GM18526 (cell line): ENCODE measurements around the gene NDUFV2.

ENCODE experiments used
- POLR2A ChIP-seq: IDR thresholded peaks from 3 replicates; pipeline ENCODE4 v1.6.1; 2011; ENCODE audit not compliant: insufficient read length; ENCODE audit errors: extremely low read depth

Gene NDUFV2

DNA sequence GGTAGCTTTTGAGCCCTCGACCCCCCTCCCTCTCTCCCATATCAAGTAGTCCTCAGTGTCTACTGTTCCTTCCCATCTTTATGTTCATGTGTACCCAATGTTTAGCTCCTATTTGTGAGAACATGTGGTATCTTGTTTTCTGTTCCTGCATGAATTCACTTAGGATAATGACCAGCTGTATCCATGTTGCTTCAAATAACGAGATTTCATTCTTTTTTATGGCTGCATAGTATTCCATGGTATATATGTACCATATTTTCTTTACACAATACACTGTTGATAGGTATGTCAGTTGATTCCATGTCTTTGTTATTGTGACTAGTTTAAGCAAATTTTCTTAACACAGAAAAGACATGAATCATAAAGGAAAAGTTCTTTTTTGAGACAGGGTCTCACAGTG lies 16.5 kb upstream of the NDUFV2 start:
- no peak for TF ChIP-seq POLR2A

DNA sequence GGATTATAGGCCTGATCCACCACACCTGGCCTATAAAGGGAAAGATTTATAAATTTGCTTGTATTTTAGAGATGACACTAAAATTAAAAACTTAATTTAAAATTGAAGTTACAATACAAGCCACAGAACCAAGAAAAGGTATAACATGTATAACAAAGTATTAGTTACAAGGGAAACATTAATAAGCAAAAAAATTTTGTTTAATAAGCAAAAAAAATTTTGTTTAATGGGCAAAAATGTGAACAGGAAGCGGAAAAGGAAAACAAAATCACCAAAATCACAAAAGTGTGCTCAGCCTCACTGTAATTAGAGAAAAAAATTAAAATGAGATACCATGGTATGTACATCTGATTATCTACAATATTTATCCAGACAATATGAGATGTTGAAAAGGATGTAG lies 15.9 kb upstream of the NDUFV2 start:
- no peak for TF ChIP-seq POLR2A

DNA sequence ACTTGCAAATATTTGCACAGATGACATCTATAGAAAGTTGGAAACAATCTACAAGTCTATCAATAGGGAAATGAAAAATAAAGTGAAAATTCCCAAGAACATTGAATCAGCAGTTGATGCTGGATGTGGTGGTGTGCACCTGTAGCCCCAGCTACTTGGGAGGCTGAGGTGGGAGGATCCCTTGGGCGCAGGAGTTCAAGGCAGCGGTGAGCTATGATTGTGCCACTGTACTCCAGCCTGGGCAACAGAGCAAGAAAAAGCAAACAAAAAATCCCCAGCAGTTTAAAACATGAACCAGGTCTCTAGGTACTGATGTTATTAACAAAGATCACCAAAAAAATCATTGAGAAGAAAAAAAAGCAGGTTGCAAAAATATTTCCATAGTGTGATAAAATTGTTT lies 15.4 kb upstream of the NDUFV2 start:
- no peak for TF ChIP-seq POLR2A

DNA sequence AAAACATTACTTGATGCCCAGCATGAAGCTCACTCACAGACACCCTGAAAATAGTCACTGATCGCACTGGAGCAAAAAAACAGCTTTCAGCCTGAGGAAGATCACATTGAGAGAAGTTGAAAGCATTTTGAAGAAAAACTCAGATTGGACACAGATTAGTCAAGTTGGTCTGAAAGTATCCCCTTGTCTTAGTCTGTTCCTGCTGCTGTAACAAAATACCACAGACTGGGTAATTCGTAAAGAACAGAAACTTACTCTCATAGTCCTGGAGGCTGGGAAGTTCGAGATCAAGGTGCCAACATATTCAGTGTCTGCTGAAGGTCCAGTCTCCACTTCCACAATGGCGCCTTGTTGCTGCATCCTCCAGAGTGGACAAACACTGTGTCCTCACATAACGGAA lies 14.2 kb upstream of the NDUFV2 start:
- no peak for TF ChIP-seq POLR2A

DNA sequence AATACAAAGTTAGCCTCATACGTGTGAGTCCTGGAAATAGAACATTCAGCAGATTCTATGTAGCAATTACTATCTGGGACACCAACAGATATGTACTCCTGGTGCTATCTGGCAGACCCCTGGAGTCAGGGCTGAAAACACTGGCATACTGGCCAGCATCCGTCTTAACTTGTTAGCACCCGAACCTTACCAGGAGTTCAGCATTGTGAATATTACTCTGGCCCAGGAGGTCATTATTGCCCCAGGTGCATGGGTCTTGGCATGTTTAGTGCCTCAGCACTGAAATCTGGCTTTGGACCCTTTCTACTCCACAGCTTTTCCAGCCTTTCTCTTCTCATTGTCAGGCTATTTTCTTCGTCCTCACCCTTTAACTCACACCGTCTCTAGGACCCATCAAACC lies 11.9 kb upstream of the NDUFV2 start:
- TF ChIP-seq POLR2A: no peak

DNA sequence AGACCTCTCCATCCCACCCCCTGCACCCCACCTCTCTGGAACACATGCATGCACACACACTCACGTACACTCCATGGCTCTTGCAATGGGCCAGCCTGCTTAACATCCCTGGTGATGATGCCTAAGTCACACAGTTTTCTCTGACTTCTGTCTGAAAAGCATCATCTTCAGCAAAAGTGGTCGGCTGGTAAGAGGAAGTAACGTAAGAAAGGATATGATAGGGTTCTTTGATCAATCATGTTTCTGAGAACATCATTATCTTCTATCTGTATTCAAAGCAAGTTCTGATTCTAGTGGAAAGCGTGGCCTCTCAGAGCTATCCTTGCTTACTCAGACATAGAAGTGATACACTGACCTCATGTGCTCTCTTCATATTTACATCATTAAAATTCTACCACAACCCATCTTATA lies 11.4 kb upstream of the NDUFV2 start:
- TF ChIP-seq POLR2A: no peak

DNA sequence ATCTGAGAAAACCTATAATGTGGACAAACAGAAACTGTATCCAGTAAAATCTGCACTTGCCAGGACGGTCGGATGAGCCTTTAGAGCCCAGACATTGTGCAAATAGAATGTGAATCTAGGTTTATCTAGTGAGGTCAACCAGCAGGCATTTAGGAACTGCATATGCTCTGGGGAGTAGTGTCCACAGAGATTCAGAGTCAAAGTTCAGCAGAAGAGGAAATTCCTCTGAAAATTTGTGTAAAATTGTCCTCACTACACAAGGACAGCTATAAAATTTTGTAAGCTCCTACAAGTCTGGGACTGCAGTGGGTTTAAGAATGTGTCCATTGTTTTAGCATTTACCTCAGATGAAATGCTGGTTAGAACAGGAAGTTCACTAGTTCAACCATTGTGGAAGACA lies 9.8 kb upstream of the NDUFV2 start:
- TF ChIP-seq POLR2A: no peak

DNA sequence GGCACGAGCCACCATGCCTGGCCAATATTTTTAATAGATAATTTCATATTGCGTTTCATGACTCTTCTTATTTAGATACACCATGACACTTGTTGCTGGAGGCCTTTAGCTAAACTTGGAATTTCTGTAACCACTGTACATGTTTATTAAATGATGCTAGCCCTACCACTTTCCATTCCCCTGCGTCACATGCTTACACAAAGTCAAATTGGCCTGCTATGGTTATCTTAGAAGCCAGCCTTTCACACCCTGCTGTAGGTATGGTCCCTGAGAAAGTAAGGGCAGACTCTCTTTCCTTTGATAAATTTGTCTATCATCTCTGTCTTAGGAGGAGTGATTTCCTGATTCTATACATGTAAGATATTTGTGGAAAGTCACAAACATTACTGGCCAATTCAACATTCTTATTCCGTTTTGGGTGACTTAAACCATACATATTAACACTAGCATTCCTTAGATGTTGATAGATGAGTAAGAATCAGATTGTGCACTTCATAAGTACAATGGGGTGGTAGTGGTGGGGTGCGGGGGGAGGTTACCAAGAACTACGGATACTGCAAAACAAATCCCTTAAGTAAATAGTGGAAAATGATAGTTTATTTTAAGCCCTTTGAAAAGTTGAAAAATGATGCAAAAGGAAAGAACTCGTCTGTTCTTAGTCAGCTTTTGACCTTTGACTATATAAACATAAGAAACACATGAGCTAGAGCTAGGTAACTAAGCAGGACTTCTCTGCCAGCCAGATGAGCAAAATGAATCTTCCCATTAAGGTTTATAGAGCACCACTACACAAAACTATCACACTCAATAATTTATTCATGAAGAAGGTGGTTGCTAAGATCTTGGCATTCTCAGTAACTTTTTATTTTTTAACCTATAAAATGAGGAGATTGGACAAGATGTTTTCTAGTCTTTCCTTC lies 7.9 kb upstream of the NDUFV2 start:
- no peak for TF ChIP-seq POLR2A

DNA sequence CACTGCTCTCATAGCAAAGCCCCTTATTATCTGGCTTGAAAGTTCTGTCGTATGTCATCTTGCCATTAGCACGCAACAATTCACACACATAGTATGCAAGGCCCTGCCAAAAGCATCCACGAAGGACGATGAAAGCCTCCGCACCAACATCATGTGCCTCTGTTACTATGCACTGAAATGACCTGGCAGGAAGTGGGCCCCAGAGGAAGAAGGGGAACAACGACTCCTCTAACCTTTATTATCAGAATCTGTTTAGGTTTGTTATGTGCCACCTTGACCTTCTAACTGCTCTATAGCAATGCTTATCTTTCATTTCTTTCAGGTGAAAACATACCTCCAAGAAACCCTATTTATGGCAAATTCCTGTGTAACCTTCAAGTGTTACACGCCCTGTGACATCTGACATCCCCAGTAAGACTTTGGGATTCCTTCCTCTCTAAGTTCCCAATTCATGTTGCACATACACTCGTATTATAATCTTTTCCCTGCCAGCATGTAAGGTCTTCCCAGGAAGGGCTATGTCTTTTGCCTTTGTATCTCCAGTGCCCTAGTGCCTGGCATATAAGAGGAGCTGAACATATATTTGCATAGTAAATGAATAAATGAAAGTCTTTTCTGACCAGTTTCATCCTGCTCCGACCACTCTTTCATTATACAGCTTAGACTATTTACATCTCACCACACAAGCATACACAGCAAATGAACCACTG lies 7.0 kb upstream of the NDUFV2 start:
- no peak for TF ChIP-seq POLR2A

DNA sequence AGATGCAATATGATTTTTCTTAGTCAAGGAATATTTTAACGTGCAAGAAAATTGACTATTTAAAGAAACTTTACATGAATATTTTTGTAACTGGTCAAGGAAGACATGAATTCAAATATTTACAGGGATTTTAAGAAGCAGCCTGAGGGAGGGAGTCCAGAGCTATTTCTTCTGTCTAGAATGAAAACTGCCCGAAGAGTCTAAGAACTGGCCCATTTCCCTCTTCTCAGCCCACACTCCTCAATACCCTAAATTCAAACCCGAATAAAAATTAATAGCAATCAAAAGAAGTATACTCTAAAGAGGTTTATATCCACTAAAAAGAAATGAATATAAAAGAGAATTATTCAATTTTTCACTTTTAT lies 6.5 kb upstream of the NDUFV2 start:
- TF ChIP-seq POLR2A: no peak

DNA sequence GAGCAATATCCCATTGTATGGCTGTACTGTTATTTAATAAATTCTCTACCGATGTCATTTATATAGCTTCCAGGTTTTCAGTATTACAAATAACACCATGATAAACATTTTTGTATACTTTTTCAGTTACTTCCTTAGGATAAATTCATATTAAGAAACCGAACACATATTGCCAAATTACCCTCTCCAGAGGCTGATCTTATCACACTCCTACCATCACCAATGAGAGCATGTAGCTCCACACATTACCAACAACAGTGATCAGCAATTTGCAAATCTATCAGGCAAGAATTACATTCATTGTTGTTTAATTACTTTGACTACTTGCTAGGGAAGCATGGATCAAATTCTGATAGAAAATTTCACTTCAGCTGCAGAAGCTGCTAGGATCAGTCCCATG lies 5.8 kb upstream of the NDUFV2 start:
- TF ChIP-seq POLR2A: no peak

DNA sequence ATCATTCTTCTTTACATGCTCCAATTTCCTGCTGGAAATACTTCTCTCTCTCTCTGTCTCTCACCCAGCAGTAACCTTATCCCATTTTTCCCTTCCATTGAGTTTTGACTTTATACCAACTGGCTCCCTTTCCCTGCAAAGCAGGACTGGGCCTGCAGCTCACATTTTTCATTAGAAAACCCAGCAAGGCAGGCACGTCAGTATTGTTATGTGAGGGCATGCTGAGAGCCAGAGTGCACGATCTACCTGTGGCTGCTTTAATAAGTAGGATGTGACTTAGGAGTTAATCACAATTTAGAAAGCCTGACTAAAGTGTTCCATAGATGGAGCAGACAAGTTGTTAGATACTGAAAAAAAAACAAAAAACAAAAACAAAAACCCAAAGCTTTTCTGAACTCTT lies 5.2 kb upstream of the NDUFV2 start:
- no peak for TF ChIP-seq POLR2A

DNA sequence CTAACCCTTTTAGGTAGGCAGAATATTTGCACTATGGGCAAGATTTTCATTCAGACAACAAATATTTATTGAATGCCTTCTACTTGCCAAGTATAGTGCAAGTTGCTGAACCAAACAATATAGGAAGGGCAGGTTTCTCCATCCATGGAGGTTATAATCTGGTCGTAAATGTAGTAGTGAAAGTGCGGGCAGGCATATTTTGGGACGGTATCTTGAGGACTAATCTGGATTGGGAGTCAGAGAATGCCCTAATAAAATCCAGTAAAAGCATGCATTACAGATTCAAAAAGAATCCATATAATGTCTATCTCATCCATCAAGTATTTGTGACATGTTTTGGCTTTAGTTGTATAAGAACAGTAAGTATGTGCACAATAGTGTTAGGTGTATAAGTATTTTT lies 1.7 kb upstream of the NDUFV2 start:
- TF ChIP-seq POLR2A: no peak

DNA sequence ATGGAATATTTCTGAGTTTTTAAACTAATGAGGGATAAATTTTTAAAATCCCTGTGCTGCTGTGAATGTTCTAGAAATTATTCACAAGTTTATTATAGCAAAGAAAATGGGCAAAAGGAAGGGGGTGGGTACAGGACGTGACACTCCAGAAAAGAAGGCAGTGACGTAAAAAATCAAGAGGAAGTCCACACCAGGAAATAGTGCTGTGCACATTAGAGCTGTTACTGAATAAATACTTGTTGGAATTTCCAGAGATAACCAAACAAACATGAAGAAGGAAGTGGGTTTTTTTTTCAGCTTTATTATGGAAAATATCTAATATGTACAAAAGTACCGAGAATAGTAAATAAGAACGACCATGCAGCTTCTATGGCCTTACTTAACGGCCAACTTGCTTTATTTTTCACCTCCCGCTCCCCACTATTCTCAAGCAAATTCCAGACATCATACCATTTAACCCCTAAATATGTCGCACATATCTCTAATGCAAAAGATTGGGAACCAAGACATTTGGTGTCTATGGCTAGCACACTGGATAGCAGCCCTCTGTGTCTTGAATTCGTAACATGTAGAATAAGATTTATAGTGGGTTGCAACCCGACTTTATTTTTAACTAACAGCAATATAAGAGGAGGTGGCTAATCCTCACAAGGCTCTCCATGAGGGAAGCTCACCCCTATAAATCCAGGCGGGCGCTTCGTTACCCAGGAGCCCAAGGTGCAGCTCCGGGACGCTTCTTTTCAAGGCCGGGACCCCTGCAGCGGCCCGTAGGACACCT lies 580 bp upstream of the NDUFV2 start:
- TF ChIP-seq POLR2A: no peak

DNA sequence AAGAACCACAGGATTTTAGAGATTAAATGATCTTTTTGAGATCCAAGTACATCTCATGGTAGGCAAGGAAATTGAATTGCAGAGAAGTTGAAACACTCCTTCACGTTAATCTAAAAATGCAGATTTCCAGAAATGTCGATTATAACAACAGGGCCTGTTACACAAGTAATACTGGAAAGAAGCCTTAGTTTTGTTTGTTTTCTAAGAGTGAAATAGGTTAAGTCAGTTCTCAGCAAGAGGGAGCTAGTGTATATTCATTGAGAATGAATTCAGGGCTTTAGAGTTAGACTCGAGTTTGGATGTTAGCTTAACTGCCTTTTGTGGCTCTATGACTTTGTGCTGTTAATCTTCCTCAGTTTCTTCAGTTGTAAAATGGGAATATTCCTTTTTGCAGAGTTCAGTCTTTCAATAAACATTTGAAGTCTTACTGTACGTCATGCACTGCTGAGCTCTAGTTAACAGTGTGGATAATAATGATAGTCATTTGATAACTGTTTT lies 926 bp downstream of the NDUFV2 start:
- no peak for TF ChIP-seq POLR2A
